Mesenteric fat pad (tissue), 1 donor: ENCODE results near the gene C17orf50. TPM values are rescaled to one million over a fixed set of nuclear protein-coding genes. Genes with fewer than 3 reads are reported as not detected.
"Not testable (repeated sequence)": the region's sequence is repeated elsewhere in the genome, so short reads cannot be mapped to it uniquely, and the experiment has no call there.

Experiments
- DNase-seq: peaks from one replicate; pipeline ENCODE4 v3.0.0-alpha.2; 2020; ENCODE audit warnings: low spot score
- total RNA-seq: library from RNA; stranded (reverse); fragmentation: NEBNext Ultra II Directional; extraction: Animal tissue kit (Norgen Biotek cat#: 25700); gene quantifications from one replicate; pipeline ENCODE4 v1.2.1, GENCODE V29; 2021
- donor health status: DM: yes; HTN: yes; CAD: no.

Gene C17orf50
- total RNA-seq, 1 donor from 2014 or later, result not detected

DNA sequence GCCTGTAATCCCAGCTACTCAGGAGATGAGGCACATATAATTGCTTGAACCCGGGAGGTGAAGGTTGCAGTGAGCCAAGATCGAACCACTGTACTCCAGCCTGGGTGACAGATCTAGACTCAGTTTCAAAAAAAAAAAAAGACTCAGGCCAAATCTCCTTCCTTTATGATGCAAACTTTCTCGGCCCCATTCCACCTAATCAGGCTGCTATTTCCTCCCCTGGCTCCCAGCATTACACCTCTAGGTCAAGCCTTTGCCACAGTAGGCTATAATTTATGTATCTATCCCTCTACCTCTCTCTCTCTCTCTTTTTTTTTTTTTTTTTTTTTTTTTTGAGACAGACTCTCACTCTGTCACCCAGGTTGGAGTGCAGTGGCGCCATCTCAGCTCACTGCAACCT, 9.1 kb upstream of the C17orf50 start:
- DNase-seq, result not testable (repeated sequence)

DNA sequence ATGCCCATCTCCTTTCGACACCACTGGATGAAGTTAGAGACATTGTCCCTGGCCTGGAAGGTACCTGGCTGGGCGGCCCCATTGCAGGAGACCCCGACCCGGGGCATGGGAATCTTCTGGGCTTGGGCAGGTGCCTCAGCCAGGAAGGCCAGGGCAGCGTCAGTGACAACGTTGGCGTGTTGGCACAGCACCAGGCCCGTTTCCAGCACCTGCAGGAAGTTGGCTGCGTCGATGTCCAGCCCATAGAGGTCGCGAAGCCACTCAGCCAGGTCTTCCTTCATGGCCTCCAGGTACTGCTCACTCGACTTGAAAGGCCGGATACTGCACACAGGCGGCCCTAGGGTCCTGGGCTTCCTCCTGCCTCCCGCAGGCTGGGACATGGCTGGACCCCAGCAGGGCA, 8.2 kb upstream of the C17orf50 start:
- no peak for DNase-seq

DNA sequence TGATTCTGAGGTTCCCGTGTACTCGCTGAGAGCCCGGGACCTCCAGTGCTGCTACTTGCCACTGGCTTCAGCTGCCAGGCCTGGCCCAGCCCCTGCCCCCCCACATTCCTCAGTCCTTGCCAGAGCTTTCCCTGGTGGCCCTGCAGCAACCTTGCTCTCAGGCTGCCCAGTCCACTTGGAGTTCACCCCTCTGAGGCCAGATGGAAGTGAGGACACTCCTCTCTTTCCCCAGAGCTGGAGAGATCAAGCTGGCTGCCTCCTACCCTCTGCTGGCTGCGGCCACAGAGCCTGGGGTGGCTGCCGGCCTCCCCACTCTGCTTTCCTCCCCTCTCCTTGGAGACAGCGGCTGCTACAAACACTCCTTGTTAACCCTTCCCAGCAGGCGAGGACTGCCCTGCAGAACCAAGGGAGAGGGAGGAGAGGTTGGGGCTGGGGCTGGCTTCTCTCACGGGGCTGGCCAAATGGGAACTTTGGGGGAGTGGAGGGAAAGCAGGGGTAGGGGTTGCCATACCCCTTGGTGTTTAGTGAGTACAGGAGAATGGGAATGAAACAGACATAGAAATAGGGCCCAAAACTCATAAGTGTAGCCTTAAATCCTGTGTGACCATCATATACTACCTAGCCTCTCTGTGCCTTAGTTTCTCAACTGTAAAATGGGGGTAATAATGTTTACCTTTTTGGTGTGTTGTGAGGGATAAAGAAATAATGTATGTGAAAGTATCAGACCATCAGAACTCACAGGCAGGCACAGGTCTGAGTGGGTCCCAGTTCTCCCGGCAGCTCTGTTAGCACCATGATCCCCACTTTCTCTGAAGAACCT, 7.5 kb upstream of the C17orf50 start, which contains the start of gene GAS2L2:
TSS of gene GAS2L2 (minus strand) at position 295 of the 820 bp plus-strand sequence. CDS start 389 bp downstream, outside the sequence.
- no peak for DNase-seq

DNA sequence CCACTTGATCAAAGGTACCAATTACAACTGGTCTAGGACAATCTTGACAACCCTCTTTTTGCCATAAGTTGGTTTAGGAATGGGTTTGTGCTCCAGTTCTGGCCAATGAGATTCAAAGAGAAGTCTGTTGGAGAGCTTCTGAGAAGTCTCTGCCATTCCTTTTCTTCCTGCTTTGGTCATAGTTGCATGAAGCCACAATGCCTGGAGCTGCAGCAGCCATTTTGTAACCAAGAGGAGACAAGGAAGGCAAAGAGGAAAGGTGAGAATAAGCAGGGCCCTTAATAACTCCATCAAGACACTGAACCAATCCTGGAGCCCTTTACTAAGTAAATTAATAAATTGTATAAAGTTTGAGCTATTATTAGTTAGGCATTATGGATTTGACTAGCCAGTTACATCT, 3.4 kb upstream of the C17orf50 start:
- no peak for DNase-seq

- no peak for DNase-seq
Observed at GRCh38 chr17:35761601-35762000, 914 bp downstream of the C17orf50 start.

DNA sequence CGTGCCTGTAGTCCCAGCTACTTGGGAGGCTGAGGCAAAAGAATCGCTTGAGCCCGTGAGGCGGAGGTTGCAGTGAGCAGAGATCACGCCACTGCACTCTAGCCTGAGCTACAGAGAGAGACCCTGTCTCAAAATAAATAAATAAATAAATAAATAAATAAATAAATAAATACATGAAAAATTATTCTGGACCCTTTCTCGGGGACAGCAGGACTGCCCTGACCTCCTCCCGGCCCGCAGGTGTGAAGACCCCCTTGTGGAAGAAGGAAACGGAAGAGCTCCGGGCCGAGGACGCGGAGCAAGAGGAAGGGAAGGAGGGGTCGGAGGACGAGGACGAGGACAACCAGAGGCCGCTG, 3.1 kb downstream of the C17orf50 start:
- no peak for DNase-seq

DNA sequence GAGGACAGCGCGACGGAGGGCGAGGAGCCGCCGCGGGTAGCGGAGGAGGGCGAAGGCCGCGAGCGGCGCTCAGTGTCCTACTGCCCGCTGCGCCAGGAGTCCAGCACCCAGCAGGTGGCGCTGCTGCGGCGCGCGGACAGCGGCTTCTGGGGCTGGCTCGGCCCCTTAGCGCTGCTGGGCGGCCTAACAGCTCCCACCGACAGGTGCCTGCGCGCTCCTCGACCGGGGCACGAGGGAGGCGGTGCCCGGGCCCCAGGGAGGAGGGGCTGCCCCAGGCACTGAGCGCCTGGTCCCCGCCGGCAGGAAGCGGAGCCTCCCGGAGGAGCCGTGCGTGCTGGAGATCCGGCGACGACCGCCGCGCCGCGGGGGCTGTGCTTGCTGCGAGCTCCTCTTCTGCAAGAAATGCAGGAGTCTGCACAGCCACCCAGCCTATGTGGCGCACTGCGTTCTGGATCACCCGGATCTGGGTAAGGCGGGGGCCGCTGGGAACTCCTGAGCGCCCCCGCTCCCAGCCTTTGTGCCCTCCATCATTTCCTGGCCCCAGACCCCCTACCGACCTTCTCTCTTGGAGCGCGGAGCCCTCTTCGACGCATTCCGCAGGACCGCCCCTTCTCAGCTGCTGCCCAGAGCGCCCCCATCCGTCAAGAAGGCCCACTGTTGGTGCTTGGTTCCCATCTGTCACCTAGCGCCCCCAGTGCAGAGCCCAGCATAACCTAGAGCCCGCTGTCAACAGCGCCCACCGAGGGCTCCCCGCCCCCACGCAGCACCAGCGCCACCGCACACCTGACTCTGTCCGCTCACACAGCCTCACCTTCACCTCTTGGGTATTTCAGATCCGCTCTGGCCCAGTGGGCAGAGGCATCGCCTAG, 3.7 kb downstream of the C17orf50 start:
- DNase-seq, result peak; percentile 96

GRCh38 chr17:35765086-35765710, 4.5 kb downstream of the C17orf50 start:
- no peak for DNase-seq

DNA sequence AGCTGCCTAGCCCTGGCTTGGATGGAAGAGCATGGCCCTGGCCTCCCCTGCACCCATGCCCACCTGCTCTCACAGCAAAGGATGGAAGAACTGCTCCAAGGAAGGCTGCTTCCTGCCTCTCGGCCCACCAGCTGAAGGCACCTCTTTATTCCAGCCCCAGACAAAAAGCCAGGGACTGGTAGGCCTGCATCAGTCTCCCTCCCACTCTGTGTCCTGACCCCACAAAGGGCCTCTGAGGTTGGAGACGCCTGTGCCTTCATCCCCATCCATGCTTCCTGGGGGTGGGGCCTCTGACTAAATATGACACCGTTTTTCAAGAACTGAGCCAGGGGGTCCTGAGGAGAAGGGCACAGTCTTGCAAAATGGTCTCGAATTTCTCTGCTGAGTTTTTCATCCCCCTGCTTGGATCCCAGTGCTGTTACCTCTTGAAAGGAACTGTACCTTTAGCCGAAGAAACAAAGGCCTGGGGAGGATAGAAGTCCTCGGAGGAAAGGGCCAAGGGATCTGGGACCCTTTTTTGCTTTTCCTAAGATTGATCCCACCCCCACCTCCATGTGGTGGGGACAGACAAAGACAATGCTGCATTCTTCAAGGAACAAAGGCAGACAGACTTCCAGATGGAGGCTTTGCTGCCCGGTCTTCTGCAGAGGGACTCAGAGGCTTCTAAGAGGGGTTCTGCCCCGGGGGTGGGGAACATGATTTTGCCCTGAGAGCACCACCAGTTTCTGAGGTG, 5.2 kb downstream of the C17orf50 start:
- no peak for DNase-seq

DNA sequence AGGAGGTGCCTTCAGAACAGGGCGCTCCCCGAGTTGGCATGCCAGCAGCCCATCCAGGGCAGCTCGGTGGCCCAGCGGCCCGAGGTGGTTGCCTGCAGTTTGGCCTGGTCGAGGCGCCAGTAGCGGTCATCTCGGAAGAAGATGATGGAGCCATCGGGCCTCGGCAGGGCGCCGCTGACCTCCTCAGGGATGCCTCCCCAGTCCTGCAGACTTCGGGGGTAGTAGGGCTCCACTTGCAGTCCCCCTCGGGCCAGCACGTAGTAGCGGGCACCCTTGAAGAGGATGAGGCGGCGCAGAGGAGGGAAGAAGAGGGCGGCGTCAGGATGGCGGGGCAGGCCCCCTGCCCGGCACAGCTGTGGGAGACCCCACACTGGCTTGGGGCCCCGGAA, 5.8 kb downstream of the C17orf50 start:
- DNase-seq, result no peak

DNA sequence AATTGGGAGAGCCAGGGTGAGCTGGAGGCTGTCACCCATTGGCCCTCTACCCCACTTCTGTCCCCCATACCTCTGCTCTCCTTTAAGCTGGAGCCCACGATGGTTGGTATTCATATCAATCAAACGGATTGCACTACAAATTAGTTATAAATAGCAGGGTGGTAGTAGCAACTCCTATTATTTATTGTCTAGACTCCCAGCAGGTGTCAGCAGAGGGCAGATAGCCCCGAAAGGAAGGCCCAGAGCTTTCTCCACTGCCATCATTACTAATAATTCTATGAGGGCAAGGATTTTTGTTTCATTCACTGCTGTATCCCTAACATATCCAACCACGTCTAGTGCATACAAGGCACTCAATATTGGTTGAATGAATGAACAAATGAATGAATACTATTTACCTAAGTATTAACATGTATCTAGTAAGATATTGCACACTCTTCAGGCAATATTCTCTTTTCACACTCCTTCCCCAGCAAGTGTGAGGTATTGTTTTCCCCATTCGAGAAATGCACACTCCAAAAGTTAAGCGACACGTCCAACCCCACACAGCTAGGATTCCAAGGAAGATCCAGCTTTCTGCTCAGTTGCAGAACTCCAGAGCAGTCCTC, 6.3 kb downstream of the C17orf50 start:
- no peak for DNase-seq

DNA sequence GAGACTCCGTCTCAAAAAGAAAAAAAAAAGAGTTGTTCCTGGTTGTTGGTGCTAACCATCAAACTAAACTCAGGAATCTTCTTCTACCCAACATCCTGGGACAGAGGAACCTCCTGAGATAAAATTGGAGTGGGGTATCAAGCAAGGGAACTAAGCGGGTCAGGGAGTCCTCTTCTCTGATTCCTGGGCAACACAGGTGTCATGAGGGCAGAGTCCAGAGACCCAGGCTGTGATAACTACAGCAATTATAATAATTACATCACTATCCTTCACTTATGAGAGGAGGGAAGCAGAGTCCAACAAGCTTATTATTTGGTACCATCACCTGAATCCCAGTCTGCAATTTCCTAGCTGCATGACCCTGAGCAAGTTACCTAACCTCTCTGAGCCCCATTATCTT, 8.1 kb downstream of the C17orf50 start:
- DNase-seq, result no peak

DNA sequence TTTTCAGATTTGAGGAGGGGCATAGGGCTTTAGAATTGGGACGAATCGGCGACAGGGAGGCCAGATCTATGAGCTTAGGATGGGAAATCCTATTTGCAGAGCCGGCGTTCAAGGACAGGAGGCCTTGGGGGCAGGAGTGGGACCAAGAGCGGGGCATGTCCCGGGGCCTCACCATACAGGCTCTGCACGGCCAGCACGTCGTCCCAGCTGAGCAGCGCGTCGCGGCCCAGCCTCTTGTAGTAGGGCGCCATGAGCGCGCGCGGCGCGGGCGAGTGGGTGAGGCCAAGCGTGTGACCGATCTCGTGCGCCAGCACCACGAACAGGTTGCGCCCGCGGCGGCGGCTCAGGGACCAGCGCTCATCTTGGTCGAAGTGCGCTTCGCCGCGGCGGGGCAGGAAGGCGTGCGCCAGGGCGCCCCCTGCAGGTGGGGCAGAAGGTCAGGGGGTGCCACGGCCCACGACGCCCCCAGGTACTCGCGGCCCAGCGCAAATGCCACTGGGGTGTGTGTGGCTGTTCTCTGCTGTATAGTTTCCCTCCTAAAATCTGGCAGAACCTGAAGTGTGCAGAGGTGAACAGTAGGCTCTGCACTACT, 9.3 kb downstream of the C17orf50 start:
- DNase-seq, result no peak

DNA sequence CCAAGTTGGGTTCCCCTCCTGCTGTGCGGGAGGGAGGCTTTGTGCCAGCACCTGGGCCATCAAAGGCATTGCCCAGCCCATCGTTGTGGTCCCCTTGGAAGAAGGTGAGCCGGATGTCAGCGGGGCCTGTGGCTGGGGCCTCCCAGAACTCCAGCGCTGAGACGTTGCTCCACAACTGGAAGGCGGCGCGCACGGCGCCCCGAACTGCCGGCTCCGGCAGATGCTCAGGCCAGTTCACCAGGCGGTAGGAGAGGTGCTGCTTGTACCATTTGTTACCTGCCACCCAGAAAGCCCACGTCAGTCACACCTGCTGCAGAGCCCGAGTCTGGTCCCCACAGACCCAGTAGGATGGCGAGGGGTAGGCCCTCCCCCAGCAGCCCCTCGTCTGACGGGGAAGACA, 12.4 kb downstream of the C17orf50 start:
- DNase-seq, result no peak

DNA sequence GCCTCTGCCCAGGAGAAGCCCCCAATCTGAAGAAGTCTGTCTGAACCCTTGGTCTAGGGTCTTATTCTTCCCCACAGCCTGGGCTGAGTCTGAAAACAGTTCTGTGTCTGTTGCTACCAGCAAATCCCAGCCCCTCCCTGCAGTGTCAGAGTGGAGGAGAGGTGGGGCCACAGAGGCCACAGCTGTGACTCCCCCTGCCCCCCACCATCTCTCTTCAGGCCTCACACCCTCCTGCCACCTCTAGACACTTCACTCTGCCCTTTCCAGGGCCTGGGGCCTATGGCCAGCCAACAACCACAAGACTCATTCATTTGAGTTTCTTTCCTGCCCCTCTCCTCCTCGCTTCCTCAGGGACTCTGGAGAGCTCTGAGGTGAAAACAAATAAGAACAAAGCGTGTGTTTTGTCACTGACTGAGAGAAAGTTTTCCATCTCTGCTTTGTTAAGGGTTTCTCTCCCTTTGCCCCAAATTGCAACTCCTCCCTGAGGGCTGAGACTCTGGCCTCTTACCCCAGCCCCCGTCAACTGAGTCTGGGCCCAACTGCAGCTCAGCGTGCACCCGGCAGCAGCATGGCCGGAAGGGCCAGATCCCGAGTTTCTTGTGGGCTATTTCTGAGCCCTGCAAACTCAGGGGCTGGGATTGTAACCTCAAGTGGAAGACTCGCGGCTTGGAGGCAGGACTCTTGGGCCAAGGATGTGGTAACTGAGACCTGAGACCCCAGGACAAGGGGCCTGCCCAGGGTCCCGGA, 13.2 kb downstream of the C17orf50 start:
- DNase-seq, result no peak

DNA sequence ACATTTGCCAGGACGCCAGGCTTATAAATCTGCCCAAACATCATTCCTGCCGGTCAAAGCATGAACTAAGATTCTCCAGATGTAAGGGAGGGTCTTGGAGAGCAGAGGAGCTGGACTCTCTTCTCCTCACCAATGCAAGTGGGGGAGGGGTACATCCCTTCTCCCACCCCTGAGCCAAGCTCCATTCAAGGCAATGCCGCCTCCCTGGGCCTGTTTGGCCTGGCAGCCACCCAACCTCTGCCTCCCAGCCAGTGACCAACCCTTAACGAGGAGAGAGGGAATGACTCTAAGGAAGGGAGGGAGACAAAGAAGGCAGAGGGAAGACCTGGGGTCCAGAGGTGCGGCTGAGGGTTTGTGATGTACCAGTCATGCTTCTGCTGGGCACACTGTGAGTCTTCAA, 13.8 kb downstream of the C17orf50 start:
- DNase-seq, result no peak

DNA sequence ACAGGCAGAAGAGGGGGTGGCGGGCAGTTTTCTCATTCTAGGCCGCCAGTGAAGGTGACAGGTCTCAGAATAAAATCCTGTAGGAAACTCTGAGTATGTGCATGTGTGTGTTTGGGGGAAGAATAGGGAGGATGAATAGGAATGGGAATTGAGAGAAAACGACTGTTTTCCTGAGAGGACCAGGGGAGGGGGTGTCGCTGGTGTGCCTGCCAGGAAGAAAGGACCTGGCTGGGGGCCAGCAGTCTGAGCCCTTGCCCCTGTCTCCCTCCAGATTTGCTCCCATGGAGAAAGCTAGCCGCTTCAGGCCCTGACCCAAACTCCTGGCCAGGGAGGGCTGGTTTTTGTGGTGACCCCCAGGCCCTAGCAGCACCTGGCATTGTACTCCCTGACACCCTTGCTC, 14.4 kb downstream of the C17orf50 start:
- DNase-seq, result no peak

GRCh38 chr17:35775583-35775982, 14.9 kb downstream of the C17orf50 start:
- no peak for DNase-seq

DNA sequence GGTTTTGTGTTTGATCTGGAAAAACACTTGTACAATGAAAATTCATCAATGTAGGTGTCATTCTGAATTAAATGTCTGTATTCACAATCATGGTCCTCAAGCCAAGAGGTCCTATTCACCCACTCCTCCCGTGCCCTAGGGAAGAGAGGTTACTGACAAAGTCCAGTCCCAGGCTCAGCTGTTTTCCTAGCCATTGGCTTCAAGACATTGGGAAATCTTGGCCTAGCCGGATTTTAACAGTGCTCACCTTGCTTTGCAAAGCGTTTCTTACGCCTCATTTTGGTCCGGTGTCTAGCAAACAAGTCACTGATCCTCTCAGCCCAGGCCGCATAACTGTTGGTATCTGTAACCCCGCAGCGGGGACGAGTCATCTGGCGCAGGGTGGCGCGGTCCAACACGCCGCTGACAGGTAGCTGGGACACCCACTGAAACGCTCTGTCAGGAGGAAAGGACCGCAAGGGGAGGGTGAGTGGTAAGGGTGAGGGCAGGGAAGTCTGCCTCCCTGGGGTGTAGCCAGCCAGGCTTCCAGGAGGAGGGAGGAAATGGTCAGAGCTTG, 18.0 kb downstream of the C17orf50 start:
- DNase-seq, result no peak
